Psoas muscle (tissue), 8 donors: Measurements from ENCODE around the gene VWA2. TPM values are rescaled to one million over a fixed set of nuclear protein-coding genes. Genes with fewer than 3 reads are reported as not detected.

ENCODE experiments used
- ATAC-seq, 4 donors: fragments of 200-7000 bp; cut with Tn5 transposase; one replicate each; pipeline ENCODE4 v1.9.1; 2020; ENCODE audit warnings: moderate library complexity in 3 of 4, mild to moderate bottlenecking in 2 of 4
- DNase-seq, 2 donors: peaks; one replicate each; pipeline ENCODE4 v3.0.0-alpha.2; 2020
- H3K27ac ChIP-seq: fragments of 200-600 bp; one replicate; pipeline ENCODE4 v1.8.0; 2022
- H3K27me3 ChIP-seq, 3 donors: fragments of 200-600 bp in 1 of 3; one replicate each; pipeline versions ENCODE4 v1.6.1 to v1.8.0; 2013 to 2022; ENCODE audit warnings: low read length in 2 of 3, mild to moderate bottlenecking in 2 of 3, moderate library complexity in 1 of 3; ENCODE audit not compliant: insufficient read depth in 3 of 3
- H3K36me3 ChIP-seq, 2 donors: fragments of 200-600 bp in 1 of 2; one replicate each; pipeline versions ENCODE4 v1.6.1 to v1.8.0; 2013 to 2022; ENCODE audit warnings: low read depth in 1 of 2, mild to moderate bottlenecking in 1 of 2, moderate library complexity in 1 of 2; ENCODE audit not compliant: insufficient read depth in 1 of 2
- H3K4me1 ChIP-seq: fragments of 200-600 bp; one replicate; pipeline ENCODE4 v1.8.0; 2022
- H3K4me3 ChIP-seq: fragments of 200-600 bp; one replicate; pipeline ENCODE4 v1.8.0; 2022; ENCODE audit warnings: mild to moderate bottlenecking
- H3K9me3 ChIP-seq: fragments of 200-600 bp; one replicate; pipeline ENCODE4 v1.8.0; 2022
- WGBS, 3 donors: extraction: QIAGEN DNeasy Blood & Tissue Kit; methylation state at CpG; one replicate each; pipeline versions ENCODE4 v1.1.6 to v1.1.7; 2013; 5-methylcytosine and 5-hydroxymethylcytosine counted together
- intact Hi-C, 2 donors: fragments of 100-400 bp; cut with DNase I; formaldehyde crosslinking; loops; one replicate each; pipeline versions ENCODE4 v1.11.0 to v1.14.2; 2022
- polyA plus RNA-seq, 3 donors: library from polyadenylated mRNA; stranded (reverse); fragments of 200-250 nt; gene quantifications; one replicate each; pipeline ENCODE4 v1.2.3, GENCODE V29; 2013
- total RNA-seq, 4 donors: library from RNA; stranded (reverse); fragmentation: NEBNext Ultra II Directional in 2 of 4; extraction: Animal tissue kit (Norgen Biotek cat#: 25700) in 2 of 4; gene quantifications; one replicate each; pipeline versions ENCODE4 v1.2.1 to v1.2.4, GENCODE V29; 2021 to 2023
- TF ChIP-seq, protein P1 (sequence below): fragments of 200-600 bp; IDR thresholded peaks from one replicate; pipeline ENCODE4 v1.8.0; 2022; ENCODE audit warnings: antibody characterized with exemption
- donor health status: healthy with polysubstance abuse.
- donor health status: DM: no; HTN: no; CAD: no; lungs with moderate emphysema.
- donor health status: Bipolar disorder and iron deficiency.
- donor health status: healthy.
- donor health status: DM: yes; HTN: yes; CAD: no.
- donor health status: DM: no; HTN: no; CAD: no.
- donor health status: DM: no; HTN: no; CAD: no.
- donor health status: DM: yes; HTN: yes; CAD: no.

The VWA2 gene
- total and polyA plus RNA-seq, 7 donors = not detected

DNA sequence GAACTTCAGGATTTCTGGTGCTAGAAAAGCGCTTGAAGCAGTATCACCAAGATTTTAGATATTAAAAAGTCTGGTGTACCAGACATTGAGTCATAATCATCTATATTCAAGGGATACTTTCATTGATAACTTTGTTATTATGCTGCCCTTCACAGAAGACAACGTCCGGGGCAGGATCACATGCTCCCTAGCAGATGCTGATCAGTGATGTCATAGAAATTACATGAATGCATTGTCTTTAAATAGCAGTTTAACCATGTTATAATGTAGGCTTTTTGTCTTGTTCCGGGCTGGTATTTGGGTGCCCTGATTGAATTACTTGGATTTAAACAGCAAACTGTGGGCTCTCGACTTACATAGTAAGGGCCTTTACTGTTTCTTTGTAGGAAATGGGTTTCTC is 54.0 kb downstream of the VWA2 start:
- Histone ChIP-seq H3K36me3 (no peaks in the 10 kb centered on the region), H3K27ac (no peak overlapping the region), H3K4me1 (no peaks in the 10 kb centered on the region), H3K4me3 (no peak overlapping the region), H3K27me3 (no peaks in the 10 kb centered on the region), H3K9me3 (peaks cover 9% of the 10 kb centered on the region)
- no peak for ATAC-seq
- peak in 1 of 2 donors; percentile 3 for DNase-seq
- intact Hi-C loops = no loop called here
- TF ChIP-seq, protein P1, sequence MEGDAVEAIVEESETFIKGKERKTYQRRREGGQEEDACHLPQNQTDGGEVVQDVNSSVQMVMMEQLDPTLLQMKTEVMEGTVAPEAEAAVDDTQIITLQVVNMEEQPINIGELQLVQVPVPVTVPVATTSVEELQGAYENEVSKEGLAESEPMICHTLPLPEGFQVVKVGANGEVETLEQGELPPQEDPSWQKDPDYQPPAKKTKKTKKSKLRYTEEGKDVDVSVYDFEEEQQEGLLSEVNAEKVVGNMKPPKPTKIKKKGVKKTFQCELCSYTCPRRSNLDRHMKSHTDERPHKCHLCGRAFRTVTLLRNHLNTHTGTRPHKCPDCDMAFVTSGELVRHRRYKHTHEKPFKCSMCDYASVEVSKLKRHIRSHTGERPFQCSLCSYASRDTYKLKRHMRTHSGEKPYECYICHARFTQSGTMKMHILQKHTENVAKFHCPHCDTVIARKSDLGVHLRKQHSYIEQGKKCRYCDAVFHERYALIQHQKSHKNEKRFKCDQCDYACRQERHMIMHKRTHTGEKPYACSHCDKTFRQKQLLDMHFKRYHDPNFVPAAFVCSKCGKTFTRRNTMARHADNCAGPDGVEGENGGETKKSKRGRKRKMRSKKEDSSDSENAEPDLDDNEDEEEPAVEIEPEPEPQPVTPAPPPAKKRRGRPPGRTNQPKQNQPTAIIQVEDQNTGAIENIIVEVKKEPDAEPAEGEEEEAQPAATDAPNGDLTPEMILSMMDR = no peak
- WGBS, 3 donors = 58 to 64% (median 60%) methylated on average over 5 of the region's 5 CpGs

DNA sequence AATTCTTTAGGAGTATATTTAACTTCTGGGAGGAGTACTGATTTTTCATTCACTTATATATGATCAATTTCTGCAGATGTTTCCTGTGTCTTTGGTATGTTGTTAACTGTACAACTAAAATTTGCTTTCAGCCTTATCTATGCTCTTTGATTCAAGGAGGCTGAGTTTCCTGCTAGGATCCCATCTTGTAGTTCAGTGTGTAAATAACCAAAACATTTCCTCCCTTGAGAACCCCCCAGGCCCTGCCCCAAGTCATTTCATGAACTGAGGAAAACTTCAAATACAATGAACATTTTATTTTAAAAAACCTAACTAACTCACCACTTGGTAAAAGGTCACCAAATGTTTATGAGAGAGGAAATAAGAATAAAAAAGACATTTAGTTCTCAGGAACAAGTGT is 55.5 kb downstream of the VWA2 start:
- Histone ChIP-seq H3K4me1 (no peaks in the 10 kb centered on the region), H3K4me3 (no peak overlapping the region), H3K36me3 (no peaks in the 10 kb centered on the region), H3K9me3 (peaks cover 9% of the 10 kb centered on the region), H3K27me3 (no peaks in the 10 kb centered on the region), H3K27ac (no peak overlapping the region)
- intact Hi-C loops = no loop called here
- no peak for ATAC-seq
- TF ChIP-seq, protein P1 = no peak
- DNase-seq = no peak

DNA sequence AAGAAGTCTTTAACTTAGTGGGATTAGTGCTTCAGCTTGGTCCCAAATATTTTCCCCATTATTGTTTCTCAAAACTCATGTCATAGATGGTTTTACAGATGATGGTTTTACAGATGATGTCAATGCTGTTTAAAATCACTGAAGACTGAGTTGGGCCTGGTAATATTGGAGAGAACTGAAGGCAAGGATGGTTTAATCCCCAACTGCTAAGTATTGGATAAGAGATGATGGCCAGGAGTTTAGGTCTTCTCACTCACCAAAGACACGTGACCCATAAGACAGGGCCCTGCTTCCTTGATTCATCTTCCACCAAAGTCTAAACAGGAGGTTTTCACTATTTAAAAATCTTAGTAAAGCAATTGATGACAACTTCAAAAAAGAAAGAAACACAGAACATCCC is 56.3 kb downstream of the VWA2 start:
- H3K36me3 ChIP-seq = no peaks in the 10 kb centered on the region
- no peak overlapping the region for H3K4me3 ChIP-seq
- H3K27me3 ChIP-seq = no peaks in the 10 kb centered on the region
- WGBS, 3 donors = 0 to 59% (median 3%) methylated on average over 1 of the region's 1 CpG
- peaks cover 9% of the 10 kb centered on the region for H3K9me3 ChIP-seq
- no peak for ATAC-seq
- no peak overlapping the region for H3K27ac ChIP-seq
- H3K4me1 ChIP-seq = no peaks in the 10 kb centered on the region
- intact Hi-C loops = no loop called here
- DNase-seq = no peak
- TF ChIP-seq, protein P1 = no peak

DNA sequence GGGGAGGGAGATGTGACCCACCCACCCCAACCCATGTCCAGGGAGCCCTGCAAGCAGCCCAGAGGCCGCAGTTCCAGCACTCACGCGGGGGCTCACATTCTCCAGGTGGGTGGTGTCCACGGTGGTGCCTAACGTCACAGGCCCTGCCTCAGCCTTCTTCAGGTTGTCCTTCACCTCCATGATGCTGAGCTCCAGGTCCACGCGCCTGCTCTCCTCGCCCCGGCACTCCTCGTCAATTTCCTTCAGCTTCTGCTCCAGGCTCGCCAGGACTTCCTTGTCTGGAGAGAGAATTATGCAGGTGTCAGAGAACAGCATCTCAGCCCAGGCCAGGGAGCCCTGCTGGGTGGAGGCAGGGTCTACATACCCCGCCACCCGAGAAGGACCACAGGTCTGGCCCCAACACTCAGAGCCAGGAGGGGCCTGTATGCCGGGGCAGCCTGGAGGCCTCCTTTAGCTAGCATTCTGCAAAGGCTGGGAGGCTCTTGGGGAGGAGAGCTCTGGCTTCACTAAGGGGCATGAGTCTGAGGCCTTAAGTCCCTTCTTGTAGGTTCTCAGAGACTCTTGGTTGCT is 58.2 kb downstream of the VWA2 start:
- Histone ChIP-seq H3K27me3 (no peaks in the 10 kb centered on the region), H3K4me1 (no peaks in the 10 kb centered on the region), H3K4me3 (no peak overlapping the region), H3K9me3 (peaks cover 9% of the 10 kb centered on the region), H3K27ac (no peak overlapping the region), H3K36me3 (no peaks in the 10 kb centered on the region)
- intact Hi-C loops = no loop called here
- ATAC-seq (no peak), DNase-seq (peak in 1 of 2 donors; percentile 42)
- TF ChIP-seq, protein P1 = no peak
- 97 to 98% (median 97%) methylated on average over 9 to 14 of the region's 14 CpGs for WGBS, 3 donors

DNA sequence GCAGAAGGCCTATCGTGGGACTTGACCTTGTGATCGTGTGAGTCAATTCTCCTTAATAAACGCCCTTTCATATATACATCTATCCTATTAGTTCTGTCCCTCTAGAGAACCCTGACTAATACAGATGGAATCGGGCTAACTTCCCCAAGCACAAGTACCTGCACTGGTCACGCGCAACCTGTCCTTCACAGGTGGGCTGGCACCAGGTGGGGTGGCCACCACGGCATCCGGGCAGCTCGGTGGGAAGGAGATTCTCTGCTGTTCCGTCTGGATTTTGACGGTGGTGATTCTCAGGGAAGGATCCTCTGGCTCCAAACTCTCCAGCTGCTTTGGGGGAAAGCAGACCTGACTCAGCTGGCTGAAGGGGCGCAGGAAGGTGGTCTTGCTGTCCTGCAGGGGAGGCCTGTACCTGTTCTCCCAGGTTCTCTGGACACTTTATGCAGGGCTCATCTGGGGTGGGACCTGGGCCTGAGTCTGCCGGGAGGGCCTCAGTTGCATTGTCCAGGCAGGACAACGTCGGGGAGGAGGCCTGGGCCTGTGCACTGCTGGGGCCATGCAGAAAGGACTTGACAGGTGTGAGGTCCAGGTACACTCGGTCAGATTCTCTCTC is 61.1 kb downstream of the VWA2 start:
- Histone ChIP-seq H3K27ac (no peak overlapping the region), H3K4me3 (no peak overlapping the region), H3K4me1 (peaks cover 4% of the 10 kb centered on the region), H3K9me3 (peaks cover 7% of the 10 kb centered on the region), H3K27me3 (no peaks in the 10 kb centered on the region), H3K36me3 (no peaks in the 10 kb centered on the region)
- ATAC-seq = no peak
- DNase-seq = no peak
- WGBS, 3 donors = 90 to 96% (median 91%) methylated on average over 16 of the region's 16 CpGs
- intact Hi-C loops = loop anchor here (5.0 to 10.0 kb wide), 5 partner anchors 135 to 515 kb away; no protein-coding TSS in a partner anchor
- TF ChIP-seq, protein P1 = no peak
